Endothelial cell (in vitro differentiated cells): ENCODE measurements around the gene ZNF581. TPM values are rescaled to one million over a fixed set of nuclear protein-coding genes. Genes with fewer than 3 reads are reported as not detected.
A peak's percentile ranks its signal among the peaks of the same experiment; 100 is the strongest.

ENCODE experiments used
- DNase-seq: peaks from one replicate; pipeline ENCODE4 v3.0.0; 2021; ENCODE audit warnings: low spot score
- H3K27ac Mint-ChIP-seq: one replicate; pipeline ENCODE4 v1.8.0; 2021; ENCODE audit warnings: mixed read lengths, inconsistent platforms; ENCODE audit not compliant: unreplicated experiment
- H3K27me3 Mint-ChIP-seq: one replicate; pipeline ENCODE4 v1.8.0; 2021; ENCODE audit warnings: mild to moderate bottlenecking, moderate library complexity, mixed read lengths, inconsistent platforms; ENCODE audit not compliant: unreplicated experiment
- H3K36me3 Mint-ChIP-seq: one replicate; pipeline ENCODE4 v1.8.0; 2021; ENCODE audit warnings: mild to moderate bottlenecking, low read depth, mixed read lengths, inconsistent platforms; ENCODE audit not compliant: unreplicated experiment
- H3K4me1 Mint-ChIP-seq: one replicate; pipeline ENCODE4 v1.8.0; 2021; ENCODE audit warnings: mild to moderate bottlenecking, mixed read lengths, inconsistent platforms; ENCODE audit not compliant: unreplicated experiment
- H3K4me3 Mint-ChIP-seq: one replicate; pipeline ENCODE4 v1.8.0; 2021; ENCODE audit warnings: mild to moderate bottlenecking, mixed read lengths, inconsistent platforms; ENCODE audit not compliant: unreplicated experiment
- H3K9me3 Mint-ChIP-seq: one replicate; pipeline ENCODE4 v1.8.0; 2021; ENCODE audit warnings: mixed read lengths, inconsistent platforms; ENCODE audit not compliant: unreplicated experiment
- CTCF ChIP-seq: fragments of 200-600 bp; sonication (generic); IDR thresholded peaks from one replicate; pipeline ENCODE4 v1.5.0; 2021; ENCODE audit warnings: antibody characterized with exemption; ENCODE audit not compliant: unreplicated experiment
- total RNA-seq: library from RNA; stranded (reverse); fragmentation: NEBNext Ultra II Directional; extraction: Animal tissue kit (Norgen Biotek cat#: 25700); gene quantifications from one replicate; pipeline ENCODE4 v1.2.1, GENCODE V29; 2021; ENCODE audit not compliant: unreplicated experiment

The ZNF581 gene
- total RNA-seq, 1 donor from 2014 or later, result 47.2 TPM

- Mint-ChIP-seq H3K4me1 (peaks cover 56% of the 10 kb centered on the region), H3K9me3 (no peaks in the 10 kb centered on the region), H3K4me3 (peak overlapping the region; percentile 99), H3K27ac (peak overlapping the region; percentile 100), H3K27me3 (peaks cover 28% of the 10 kb centered on the region), H3K36me3 (peaks cover 50% of the 10 kb centered on the region)
- no peak for DNase-seq
- TF ChIP-seq CTCF, result no peak
Observed at GRCh38 chr19:55676889-55677505, 33.5 kb downstream of the ZNF581 start.

GRCh38 chr19:55677572-55678028, 34.2 kb downstream of the ZNF581 start:
- DNase-seq, result peak; percentile 45
- H3K4me3 Mint-ChIP-seq, result peak overlapping the region; percentile 99
- peaks cover 46% of the 10 kb centered on the region for H3K36me3 Mint-ChIP-seq
- peaks cover 28% of the 10 kb centered on the region for H3K27me3 Mint-ChIP-seq
- no peaks in the 10 kb centered on the region for H3K9me3 Mint-ChIP-seq
- TF ChIP-seq CTCF, result no peak
- H3K27ac Mint-ChIP-seq, result peak overlapping the region; percentile 100
- peaks cover 52% of the 10 kb centered on the region for H3K4me1 Mint-ChIP-seq

DNA sequence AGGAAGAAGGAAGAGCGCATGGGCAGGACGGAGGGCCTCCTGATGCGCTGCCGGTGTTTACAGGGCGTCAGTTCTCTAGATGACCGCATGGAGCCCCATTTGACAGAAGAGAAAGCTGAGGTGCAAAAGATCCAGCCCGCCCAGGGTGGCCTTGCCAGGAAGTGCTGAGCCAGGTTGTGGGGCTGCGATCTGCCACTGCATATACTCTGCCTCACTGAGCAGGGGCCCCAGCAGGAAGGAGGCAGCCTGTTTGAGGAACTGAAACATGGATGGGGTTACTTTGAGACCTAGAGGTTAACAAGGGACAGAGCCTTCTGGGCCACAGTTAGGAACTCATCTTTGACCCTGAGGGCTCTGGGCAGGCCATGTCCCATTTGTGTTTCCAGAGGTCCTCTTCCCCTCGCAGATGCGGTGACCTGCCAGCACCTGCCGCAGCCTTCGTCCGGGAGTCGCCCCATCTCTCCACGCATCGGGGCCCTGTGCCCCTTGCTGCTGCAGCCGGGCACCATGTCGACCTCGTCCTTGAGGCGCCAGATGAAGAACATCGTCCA, 34.7 kb downstream of the ZNF581 start:
- TF ChIP-seq CTCF, result no peak
- H3K4me3 Mint-ChIP-seq, result peak overlapping the region; percentile 99
- H3K27ac Mint-ChIP-seq, result peak overlapping the region; percentile 100
- H3K4me1 Mint-ChIP-seq, result peaks cover 52% of the 10 kb centered on the region
- H3K36me3 Mint-ChIP-seq, result peaks cover 45% of the 10 kb centered on the region
- no peak for DNase-seq
- H3K9me3 Mint-ChIP-seq, result no peaks in the 10 kb centered on the region
- peaks cover 26% of the 10 kb centered on the region for H3K27me3 Mint-ChIP-seq

DNA sequence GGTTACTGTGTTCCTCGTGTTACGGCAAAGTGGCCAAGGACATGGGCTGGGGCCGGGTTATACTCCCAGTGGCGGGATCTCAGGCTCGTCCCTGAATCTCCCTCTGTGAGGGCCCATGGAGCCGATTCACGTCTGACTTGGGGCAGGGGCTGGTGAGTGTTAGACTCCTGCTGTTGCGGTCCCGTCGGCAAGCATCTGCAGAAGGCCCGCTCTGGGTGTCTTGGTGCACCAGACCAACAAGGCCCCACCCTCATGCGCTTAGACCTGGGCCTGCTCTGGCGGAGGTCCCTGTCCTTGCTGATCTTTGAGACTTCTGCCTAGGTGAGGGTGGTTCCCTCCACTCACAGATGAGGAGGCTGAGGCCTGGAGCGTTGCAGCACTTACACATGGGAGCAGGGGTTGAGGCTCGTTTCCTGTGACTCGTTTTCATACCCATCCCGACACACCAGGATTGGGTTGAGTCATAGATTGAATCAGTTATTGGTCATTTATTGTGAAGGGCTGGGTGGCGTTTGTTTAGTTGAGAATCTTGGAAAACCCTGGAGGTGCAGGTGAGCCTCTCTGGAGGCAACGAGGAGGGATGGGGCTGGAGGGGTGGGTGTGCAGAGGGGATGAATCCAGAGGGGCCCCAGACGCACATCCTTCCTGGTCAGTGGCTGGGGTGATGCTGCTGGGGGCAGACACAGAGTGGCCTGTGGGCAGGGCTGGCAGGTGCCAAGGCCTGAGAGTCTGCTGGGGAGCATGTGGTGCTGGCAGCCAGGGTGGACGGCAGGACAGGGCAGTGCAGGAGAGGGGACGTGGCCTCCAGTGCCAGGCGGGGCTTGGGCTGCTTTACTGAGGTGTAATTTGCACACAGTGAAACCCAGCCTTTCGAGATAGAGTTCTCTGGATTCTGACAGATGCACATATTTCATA, 36.2 kb downstream of the ZNF581 start:
- Mint-ChIP-seq H3K27me3 (peaks cover 23% of the 10 kb centered on the region), H3K9me3 (no peaks in the 10 kb centered on the region), H3K36me3 (peaks cover 38% of the 10 kb centered on the region), H3K27ac (peak overlapping the region; percentile 72), H3K4me3 (peak overlapping the region; percentile 83), H3K4me1 (peaks cover 45% of the 10 kb centered on the region)
- DNase-seq, result no peak
- TF ChIP-seq CTCF, result no peak
